GM19328 (cell line): ENCODE data around the gene ZPR1.
A peak's percentile ranks its signal among the peaks of the same experiment; 100 is the strongest.
"Not testable (repeated sequence)": the region's sequence is repeated elsewhere in the genome, so short reads cannot be mapped to it uniquely, and the experiment has no call there.

Source experiments
- ATAC-seq: cut with Tn5 transposase; IDR thresholded peaks from one replicate; pipeline ENCODE4 v1.9.1; 2021; ENCODE audit warnings: mild to moderate bottlenecking, moderate library complexity; ENCODE audit not compliant: unreplicated experiment

ZPR1 gene

GRCh38 chr11:116787786-116788486, at the start of gene ZPR1:
Gene ZPR1, minus strand, starts transcription at chr11:116788023. Its CDS starts 33 bp downstream, at chr11:116787990.
- peak; percentile 80 for ATAC-seq

GRCh38 chr11:116836632-116836991, 48.8 kb upstream of the ZPR1 start:
- ATAC-seq = no peak

GRCh38 chr11:116835791-116836631, 48.2 kb upstream of the ZPR1 start:
- peak; percentile 78 for ATAC-seq

- ATAC-seq = peak; percentile 14
Measured at GRCh38 chr11:116835042-116835772, 47.4 kb upstream of the ZPR1 start.

GRCh38 chr11:116834535-116835041, 46.8 kb upstream of the ZPR1 start:
- ATAC-seq = not testable (repeated sequence)

- no peak for ATAC-seq
Measured at GRCh38 chr11:116833816-116834534, 46.2 kb upstream of the ZPR1 start.

GRCh38 chr11:116833491-116833815, 45.6 kb upstream of the ZPR1 start:
- ATAC-seq = no peak

GRCh38 chr11:116832350-116833290, 44.8 kb upstream of the ZPR1 start:
- ATAC-seq = no peak

- no peak for ATAC-seq
Measured at GRCh38 chr11:116831790-116832349, 44.0 kb upstream of the ZPR1 start.

- no peak for ATAC-seq
Measured at GRCh38 chr11:116830184-116830912, 42.5 kb upstream of the ZPR1 start.

- ATAC-seq = no peak
Measured at GRCh38 chr11:116829525-116830183, 41.8 kb upstream of the ZPR1 start, which contains the start of gene APOC3. Gene APOC3, plus strand, starts transcription at chr11:116829907. Its CDS starts 676 bp downstream, at chr11:116830583.

GRCh38 chr11:116828632-116829524, 41.1 kb upstream of the ZPR1 start:
- no peak for ATAC-seq

- no peak for ATAC-seq
Measured at GRCh38 chr11:116827461-116827860, 39.6 kb upstream of the ZPR1 start.

GRCh38 chr11:116826751-116827431, 39.1 kb upstream of the ZPR1 start:
- no peak for ATAC-seq

GRCh38 chr11:116825854-116826750, 38.3 kb upstream of the ZPR1 start:
- ATAC-seq = no peak
